ENCODE results near the gene PALS2.

GRCh38 chr7:24536682-24537081 lies 36.6 kb upstream of the PALS2 start:
- TF ChIP-seq POLR2A (IDR thresholded peaks at IDR 0.05) (no peak), CTCF (IDR thresholded peaks at IDR 0.05) (no peak)

Data from heart left ventricle (tissue), 13 donors.